Glutamatergic neuron (in vitro differentiated cells): ENCODE data around the gene RASL12. TPM values are rescaled to one million over a fixed set of nuclear protein-coding genes. Genes with fewer than 3 reads are reported as not detected.
A peak's percentile ranks its signal among the peaks of the same experiment; 100 is the strongest.

ENCODE experiments used
- DNase-seq: peaks from one replicate; pipeline ENCODE4 v3.0.0; 2022
- H3K27ac Mint-ChIP-seq: one replicate; pipeline ENCODE4 v1.8.0; 2020; ENCODE audit warnings: mild to moderate bottlenecking, mixed read lengths, inconsistent platforms; ENCODE audit not compliant: unreplicated experiment
- H3K27me3 Mint-ChIP-seq: one replicate; pipeline ENCODE4 v1.8.0; 2020; ENCODE audit warnings: mild to moderate bottlenecking, moderate library complexity, mixed read lengths, inconsistent platforms; ENCODE audit not compliant: unreplicated experiment
- H3K36me3 Mint-ChIP-seq: one replicate; pipeline ENCODE4 v1.8.0; 2020; ENCODE audit warnings: mild to moderate bottlenecking, mixed read lengths, inconsistent platforms; ENCODE audit not compliant: unreplicated experiment
- H3K4me1 Mint-ChIP-seq: one replicate; pipeline ENCODE4 v1.8.0; 2020; ENCODE audit warnings: mild to moderate bottlenecking, low read depth, mixed read lengths, inconsistent platforms; ENCODE audit not compliant: unreplicated experiment
- H3K4me3 Mint-ChIP-seq: one replicate; pipeline ENCODE4 v1.8.0; 2020; ENCODE audit warnings: mild to moderate bottlenecking, mixed read lengths, inconsistent platforms; ENCODE audit not compliant: unreplicated experiment
- H3K9me3 Mint-ChIP-seq: one replicate; pipeline ENCODE4 v1.8.0; 2020; ENCODE audit warnings: mild to moderate bottlenecking, moderate library complexity, mixed read lengths, inconsistent platforms; ENCODE audit not compliant: unreplicated experiment
- CTCF ChIP-seq: fragments of 200-600 bp; sonication (generic); IDR thresholded peaks from one replicate; pipeline ENCODE4 v1.5.0; 2021; ENCODE audit not compliant: partially characterized antibody, unreplicated experiment
- total RNA-seq: library from RNA; stranded (reverse); fragmentation: NEBNext Ultra II Directional; extraction: Animal tissue kit (Norgen Biotek cat#: 25700); gene quantifications from one replicate; pipeline ENCODE4 v1.2.1, GENCODE V29; 2021; ENCODE audit not compliant: unreplicated experiment

RASL12 gene
- total RNA-seq, 1 donor from 2014 or later = 0.44 TPM

GRCh38 chr15:65034719-65035118 is 33.1 kb downstream of the RASL12 start:
- peaks cover 5% of the 10 kb centered on the region for H3K27me3 Mint-ChIP-seq
- H3K27ac Mint-ChIP-seq = no peak overlapping the region
- H3K4me3 Mint-ChIP-seq = no peak overlapping the region
- DNase-seq = no peak
- peaks cover 5% of the 10 kb centered on the region for H3K4me1 Mint-ChIP-seq
- H3K36me3 Mint-ChIP-seq = no peaks in the 10 kb centered on the region
- no peaks in the 10 kb centered on the region for H3K9me3 Mint-ChIP-seq
- no peak for TF ChIP-seq CTCF

DNA sequence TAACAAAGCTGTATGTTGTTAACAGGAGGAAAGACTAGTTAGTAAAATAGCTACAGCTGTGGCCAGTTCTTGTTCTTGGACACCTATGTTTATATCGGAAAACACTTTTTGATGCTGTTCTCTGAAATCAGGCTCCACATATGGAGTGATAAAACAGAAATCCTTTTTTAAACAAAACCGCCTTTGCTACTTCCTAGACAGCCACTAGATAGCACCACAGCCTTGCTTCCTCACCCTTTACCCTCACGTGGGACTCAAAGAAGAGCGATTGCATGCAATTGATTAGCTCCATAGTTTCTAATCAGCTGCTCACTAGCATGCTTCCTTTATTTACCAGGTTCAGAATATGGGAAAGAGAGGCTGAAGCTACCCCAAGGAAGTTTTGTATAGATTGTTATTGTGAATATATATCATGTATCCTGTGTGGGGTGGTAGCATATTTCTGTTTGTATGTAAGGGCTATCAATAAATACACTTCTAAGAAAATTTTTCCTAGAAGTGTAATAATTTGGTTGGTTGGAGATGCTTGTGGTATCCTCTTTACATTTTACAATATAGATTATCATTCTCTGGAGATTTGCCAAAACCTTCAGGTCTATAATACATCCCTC is 34.0 kb downstream of the RASL12 start:
- Mint-ChIP-seq H3K4me3 (no peak overlapping the region), H3K27me3 (peaks cover 5% of the 10 kb centered on the region), H3K27ac (no peak overlapping the region), H3K9me3 (no peaks in the 10 kb centered on the region), H3K4me1 (peaks cover 5% of the 10 kb centered on the region), H3K36me3 (no peaks in the 10 kb centered on the region)
- TF ChIP-seq CTCF = no peak
- no peak for DNase-seq

GRCh38 chr15:65032801-65033537 is 34.8 kb downstream of the RASL12 start:
- Mint-ChIP-seq H3K27me3 (peaks cover 5% of the 10 kb centered on the region), H3K4me1 (peaks cover 10% of the 10 kb centered on the region), H3K4me3 (peak overlapping the region; percentile 42), H3K9me3 (no peaks in the 10 kb centered on the region), H3K27ac (peak overlapping the region; percentile 72), H3K36me3 (no peaks in the 10 kb centered on the region)
- peak; percentile 73 for TF ChIP-seq CTCF
- DNase-seq = peak; percentile 77

GRCh38 chr15:65029736-65030208 is 38.0 kb downstream of the RASL12 start:
- no peaks in the 10 kb centered on the region for H3K36me3 Mint-ChIP-seq
- no peak overlapping the region for H3K27ac Mint-ChIP-seq
- no peak for DNase-seq
- H3K4me3 Mint-ChIP-seq = peak overlapping the region; percentile 38
- peaks cover 10% of the 10 kb centered on the region for H3K4me1 Mint-ChIP-seq
- H3K9me3 Mint-ChIP-seq = no peaks in the 10 kb centered on the region
- H3K27me3 Mint-ChIP-seq = peaks cover 5% of the 10 kb centered on the region
- TF ChIP-seq CTCF = no peak
